Measurements from ENCODE around the gene ATP4A. TPM values are rescaled to one million over a fixed set of nuclear protein-coding genes. Genes with fewer than 3 reads are reported as not detected.

ATP4A gene
- total RNA-seq, 1 donor from 2014 or later = 0.32 TPM

DNA sequence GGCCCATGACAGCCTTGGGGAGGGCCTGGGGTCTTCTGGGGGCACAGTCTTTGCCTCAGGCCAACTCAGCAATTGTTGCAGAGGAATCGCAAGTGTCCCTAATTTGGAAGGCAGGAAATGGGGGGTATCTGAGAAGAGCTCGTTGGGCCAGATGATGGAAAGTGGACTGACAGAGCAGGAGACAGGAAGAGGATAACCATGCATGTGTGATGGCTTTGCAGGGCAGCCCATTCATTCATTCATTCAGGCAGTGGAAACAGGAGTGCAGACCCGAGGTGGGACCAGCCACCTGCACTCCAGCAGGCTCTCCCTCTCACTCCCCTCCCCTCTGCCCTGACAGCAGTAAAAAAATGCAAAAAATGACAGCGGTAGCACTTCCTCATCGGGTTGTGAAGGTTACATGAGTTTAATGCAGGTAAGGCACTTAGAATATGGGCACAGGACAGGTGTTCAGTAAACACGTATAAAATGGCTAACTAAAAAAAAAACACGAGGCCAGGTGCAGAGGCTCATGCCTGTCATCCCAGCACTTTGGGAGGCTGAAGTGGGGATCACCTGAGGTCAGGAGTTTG, 23.0 kb downstream of the ATP4A start:
- no peaks in the 10 kb centered on the region for H3K4me1 Mint-ChIP-seq (ENCODE audit: low read depth, unreplicated experiment)
- H3K36me3 Mint-ChIP-seq (ENCODE audit: unreplicated experiment) = no peaks in the 10 kb centered on the region
- no peak for DNase-seq
- no peak for TF ChIP-seq CTCF (IDR thresholded peaks at IDR 0.05; ENCODE audit: partially characterized antibody, unreplicated experiment)
- H3K27me3 Mint-ChIP-seq (ENCODE audit: unreplicated experiment) = peaks cover 3% of the 10 kb centered on the region
- no peak overlapping the region for H3K4me3 Mint-ChIP-seq (ENCODE audit: unreplicated experiment)
- H3K9me3 Mint-ChIP-seq (ENCODE audit: unreplicated experiment) = no peaks in the 10 kb centered on the region
- no peak overlapping the region for H3K27ac Mint-ChIP-seq (ENCODE audit: unreplicated experiment)

GRCh38 chr19:35539850-35540249, 23.6 kb downstream of the ATP4A start:
- peaks cover 3% of the 10 kb centered on the region for H3K27me3 Mint-ChIP-seq (ENCODE audit: unreplicated experiment)
- no peak overlapping the region for H3K27ac Mint-ChIP-seq (ENCODE audit: unreplicated experiment)
- no peak for TF ChIP-seq CTCF (IDR thresholded peaks at IDR 0.05; ENCODE audit: partially characterized antibody, unreplicated experiment)
- H3K36me3 Mint-ChIP-seq (ENCODE audit: unreplicated experiment) = no peaks in the 10 kb centered on the region
- H3K4me3 Mint-ChIP-seq (ENCODE audit: unreplicated experiment) = no peak overlapping the region
- H3K9me3 Mint-ChIP-seq (ENCODE audit: unreplicated experiment) = no peaks in the 10 kb centered on the region
- no peaks in the 10 kb centered on the region for H3K4me1 Mint-ChIP-seq (ENCODE audit: low read depth, unreplicated experiment)
- no peak for DNase-seq

- Mint-ChIP-seq H3K4me3 (ENCODE audit: unreplicated experiment) (no peak overlapping the region), H3K27me3 (ENCODE audit: unreplicated experiment) (peaks cover 3% of the 10 kb centered on the region), H3K36me3 (ENCODE audit: unreplicated experiment) (no peaks in the 10 kb centered on the region), H3K9me3 (ENCODE audit: unreplicated experiment) (no peaks in the 10 kb centered on the region), H3K4me1 (ENCODE audit: low read depth, unreplicated experiment) (no peaks in the 10 kb centered on the region), H3K27ac (ENCODE audit: unreplicated experiment) (no peak overlapping the region)
- TF ChIP-seq CTCF (IDR thresholded peaks at IDR 0.05; ENCODE audit: partially characterized antibody, unreplicated experiment) = no peak
- DNase-seq = no peak
These were observed 24.1 kb downstream of the ATP4A start for GRCh38 chr19:35539314-35539713.

- H3K36me3 Mint-ChIP-seq (ENCODE audit: unreplicated experiment) = peaks cover 3% of the 10 kb centered on the region
- H3K9me3 Mint-ChIP-seq (ENCODE audit: unreplicated experiment) = peaks cover 5% of the 10 kb centered on the region
- H3K27ac Mint-ChIP-seq (ENCODE audit: unreplicated experiment) = no peak overlapping the region
- DNase-seq = no peak
- H3K4me3 Mint-ChIP-seq (ENCODE audit: unreplicated experiment) = no peak overlapping the region
- TF ChIP-seq CTCF (IDR thresholded peaks at IDR 0.05; ENCODE audit: partially characterized antibody, unreplicated experiment) = no peak
- H3K4me1 Mint-ChIP-seq (ENCODE audit: low read depth, unreplicated experiment) = no peaks in the 10 kb centered on the region
- peaks cover 13% of the 10 kb centered on the region for H3K27me3 Mint-ChIP-seq (ENCODE audit: unreplicated experiment)
These were observed 28.5 kb downstream of the ATP4A start for GRCh38 chr19:35534803-35535480.

GRCh38 chr19:35533822-35534392, 29.6 kb downstream of the ATP4A start:
- Mint-ChIP-seq H3K36me3 (ENCODE audit: unreplicated experiment) (peaks cover 4% of the 10 kb centered on the region), H3K4me3 (ENCODE audit: unreplicated experiment) (no peak overlapping the region), H3K27ac (ENCODE audit: unreplicated experiment) (no peak overlapping the region), H3K9me3 (ENCODE audit: unreplicated experiment) (peaks cover 5% of the 10 kb centered on the region), H3K4me1 (ENCODE audit: low read depth, unreplicated experiment) (no peaks in the 10 kb centered on the region), H3K27me3 (ENCODE audit: unreplicated experiment) (peaks cover 13% of the 10 kb centered on the region)
- no peak for DNase-seq
- TF ChIP-seq CTCF (IDR thresholded peaks at IDR 0.05; ENCODE audit: partially characterized antibody, unreplicated experiment) = no peak

All from glutamatergic neuron (in vitro differentiated cells).